ENCODE results near the gene ESPNL.

GRCh38 chr2:238107525-238108422 is 7.6 kb downstream of the ESPNL start:
- TF ChIP-seq CTCF (conservative IDR thresholded peaks at IDR 0.05; ENCODE audit: low read length), result no peak
- no peak for TF ChIP-seq EZH2phosphoT487 (IDR thresholded peaks at IDR 0.05; ENCODE audit: borderline replicate concordance)
